Measurements from ENCODE around the gene OPN1LW. TPM values are rescaled to one million over a fixed set of nuclear protein-coding genes. Genes with fewer than 3 reads are reported as not detected.

The OPN1LW gene
- total and polyA plus RNA-seq, 7 donors, result not detected

DNA sequence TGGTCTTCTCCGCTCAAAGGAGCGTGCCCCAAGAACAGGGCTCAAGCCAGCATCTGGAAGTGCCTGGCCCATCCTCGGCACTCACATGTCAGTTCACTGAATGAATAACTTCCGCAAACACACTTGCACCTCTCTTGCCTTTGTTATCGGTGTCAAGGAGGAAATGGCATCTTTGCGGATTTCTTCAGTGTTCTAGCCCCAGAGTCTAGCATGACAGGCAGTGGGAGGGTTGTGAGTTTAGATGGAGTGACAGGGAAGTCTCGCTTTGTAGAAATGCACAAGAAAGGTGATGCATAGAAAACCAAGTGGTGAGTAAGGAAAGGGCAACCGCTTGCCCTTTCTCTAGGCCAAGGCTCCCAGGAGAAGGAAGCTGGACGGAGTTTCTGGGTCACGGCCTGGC, 29.0 kb upstream of the OPN1LW start:
- intact Hi-C loops (cut with DNase I), result no loop called here
- H3K27ac ChIP-seq, result no peak overlapping the region
- no peaks in the 10 kb centered on the region for H3K9me3 ChIP-seq
- no peaks in the 10 kb centered on the region for H3K36me3 ChIP-seq
- DNase-seq, result no peak
- WGBS, 2 donors, result 91 to 94% methylated on average over 10 of the region's 10 CpGs
- TF ChIP-seq EP300 (IDR thresholded peaks at IDR 0.05), result no peak
- H3K4me1 ChIP-seq, result no peaks in the 10 kb centered on the region
- no peak overlapping the region for H3K4me3 ChIP-seq
- peaks cover 0 to 3% (median 0%) of the 10 kb centered on the region in 3 donors for H3K27me3 ChIP-seq

DNA sequence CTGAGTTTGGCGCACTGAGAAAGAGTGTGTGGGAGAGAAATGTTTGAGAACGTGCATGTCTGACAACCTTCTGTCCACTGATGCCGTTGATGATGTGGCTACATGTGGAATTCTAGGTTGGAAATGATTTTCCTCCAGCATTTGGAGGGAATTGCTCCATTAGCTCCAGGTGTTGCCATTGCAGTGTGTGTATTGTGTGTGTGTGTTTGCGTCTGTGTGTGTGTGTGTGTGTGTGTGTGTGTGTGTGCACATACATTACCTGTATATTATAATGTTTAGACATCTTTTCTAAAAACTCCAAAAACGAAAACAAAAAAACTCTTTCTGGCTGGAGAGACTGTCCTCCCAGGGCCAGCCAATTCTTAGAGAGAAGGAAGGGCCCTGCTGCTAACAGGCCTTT, 28.3 kb upstream of the OPN1LW start:
- Histone ChIP-seq H3K27ac (no peak overlapping the region), H3K4me1 (no peaks in the 10 kb centered on the region), H3K36me3 (no peaks in the 10 kb centered on the region), H3K4me3 (no peak overlapping the region), H3K27me3 (peaks cover 0 to 3% (median 0%) of the 10 kb centered on the region in 3 donors), H3K9me3 (no peaks in the 10 kb centered on the region)
- DNase-seq, result no peak
- no peak for TF ChIP-seq EP300 (IDR thresholded peaks at IDR 0.05)
- no peak for TF ChIP-seq POLR2A (IDR thresholded peaks at IDR 0.05)
- no peak for TF ChIP-seq POLR2AphosphoS5 (IDR thresholded peaks at IDR 0.05)
- TF ChIP-seq, protein P1, sequence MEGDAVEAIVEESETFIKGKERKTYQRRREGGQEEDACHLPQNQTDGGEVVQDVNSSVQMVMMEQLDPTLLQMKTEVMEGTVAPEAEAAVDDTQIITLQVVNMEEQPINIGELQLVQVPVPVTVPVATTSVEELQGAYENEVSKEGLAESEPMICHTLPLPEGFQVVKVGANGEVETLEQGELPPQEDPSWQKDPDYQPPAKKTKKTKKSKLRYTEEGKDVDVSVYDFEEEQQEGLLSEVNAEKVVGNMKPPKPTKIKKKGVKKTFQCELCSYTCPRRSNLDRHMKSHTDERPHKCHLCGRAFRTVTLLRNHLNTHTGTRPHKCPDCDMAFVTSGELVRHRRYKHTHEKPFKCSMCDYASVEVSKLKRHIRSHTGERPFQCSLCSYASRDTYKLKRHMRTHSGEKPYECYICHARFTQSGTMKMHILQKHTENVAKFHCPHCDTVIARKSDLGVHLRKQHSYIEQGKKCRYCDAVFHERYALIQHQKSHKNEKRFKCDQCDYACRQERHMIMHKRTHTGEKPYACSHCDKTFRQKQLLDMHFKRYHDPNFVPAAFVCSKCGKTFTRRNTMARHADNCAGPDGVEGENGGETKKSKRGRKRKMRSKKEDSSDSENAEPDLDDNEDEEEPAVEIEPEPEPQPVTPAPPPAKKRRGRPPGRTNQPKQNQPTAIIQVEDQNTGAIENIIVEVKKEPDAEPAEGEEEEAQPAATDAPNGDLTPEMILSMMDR (IDR thresholded peaks at IDR 0.05), result no peak
- intact Hi-C loops (cut with DNase I), result no loop called here
- WGBS, 2 donors, result 90 to 92% methylated on average over 5 of the region's 5 CpGs

DNA sequence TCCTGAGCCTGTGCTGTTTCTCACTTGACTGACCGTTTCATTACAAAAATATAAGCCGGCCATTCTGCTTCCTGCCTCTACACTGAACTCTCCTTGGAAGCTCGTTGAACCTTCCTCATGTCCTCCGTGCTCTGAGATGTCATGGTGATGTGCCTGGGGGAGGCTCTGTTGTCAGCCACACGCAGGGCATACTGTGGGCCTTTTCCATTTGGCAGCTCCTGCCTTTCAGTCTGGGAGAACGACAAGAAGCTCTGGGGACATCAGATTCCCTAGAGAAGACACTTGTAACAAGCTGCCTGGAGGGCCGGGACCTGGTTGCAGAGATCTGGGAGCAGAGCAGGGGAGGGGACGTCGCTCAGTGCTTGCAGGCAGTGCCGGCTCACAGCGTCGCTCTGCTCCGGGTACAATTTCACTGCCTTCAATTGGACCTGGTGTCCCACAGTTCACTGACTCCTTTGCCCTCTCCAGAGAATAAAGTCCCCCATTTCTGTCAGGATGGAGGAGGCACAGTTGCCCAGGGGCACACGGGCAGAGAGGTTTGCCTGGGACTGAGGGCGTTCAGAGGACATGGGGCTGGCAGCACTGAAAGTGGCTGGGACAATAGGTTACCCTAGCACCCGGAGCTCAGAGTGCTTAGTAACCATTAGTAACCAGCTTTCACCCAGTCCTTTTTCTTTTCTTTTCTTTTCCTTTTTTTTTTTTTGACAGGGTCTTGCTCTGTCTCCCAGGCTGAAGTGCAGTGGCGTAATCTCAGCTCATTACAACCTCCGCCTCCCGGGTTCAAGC, 27.4 kb upstream of the OPN1LW start:
- TF ChIP-seq POLR2AphosphoS5 (IDR thresholded peaks at IDR 0.05) (no peak), POLR2A (IDR thresholded peaks at IDR 0.05) (no peak)
- TF ChIP-seq, protein P1 (IDR thresholded peaks at IDR 0.05), result no peak
- H3K4me3 ChIP-seq, result no peak overlapping the region
- intact Hi-C loops (cut with DNase I), result no loop called here
- peaks cover 0 to 3% (median 0%) of the 10 kb centered on the region in 3 donors for H3K27me3 ChIP-seq
- H3K27ac ChIP-seq, result no peak overlapping the region
- no peak for DNase-seq
- no peaks in the 10 kb centered on the region for H3K36me3 ChIP-seq
- no peaks in the 10 kb centered on the region for H3K9me3 ChIP-seq
- WGBS, 2 donors, result 83 to 89% methylated on average over 19 of the region's 19 CpGs
- no peaks in the 10 kb centered on the region for H3K4me1 ChIP-seq

DNA sequence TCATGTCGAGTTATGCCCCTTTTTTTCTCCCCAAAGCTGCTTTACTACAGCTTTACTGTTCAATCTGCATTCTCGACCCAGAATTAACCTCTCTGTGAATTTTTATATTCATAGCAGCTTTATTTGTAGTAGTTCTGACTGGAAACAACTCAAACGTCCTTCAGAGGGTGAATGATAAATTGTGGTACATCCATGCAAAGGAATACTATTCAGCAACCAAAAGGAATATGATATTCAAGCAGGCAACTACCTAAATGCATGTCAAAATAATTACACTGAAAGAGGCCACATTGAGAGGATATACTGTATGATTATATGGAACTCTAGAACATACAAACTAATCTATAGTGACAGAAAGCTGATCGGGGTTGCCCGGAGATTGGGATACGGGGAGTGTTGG, 26.5 kb upstream of the OPN1LW start:
- intact Hi-C loops (cut with DNase I), result no loop called here
- no peak for DNase-seq
- no peak overlapping the region for H3K27ac ChIP-seq
- no peaks in the 10 kb centered on the region for H3K4me1 ChIP-seq
- H3K4me3 ChIP-seq, result no peak overlapping the region
- H3K27me3 ChIP-seq, result peaks cover 0 to 3% (median 0%) of the 10 kb centered on the region in 3 donors
- no peaks in the 10 kb centered on the region for H3K9me3 ChIP-seq
- WGBS, 2 donors, result 87 to 93% methylated on average over 6 of the region's 6 CpGs
- TF ChIP-seq EP300 (IDR thresholded peaks at IDR 0.05) (no peak), POLR2AphosphoS5 (IDR thresholded peaks at IDR 0.05) (no peak), POLR2A (IDR thresholded peaks at IDR 0.05) (no peak)
- TF ChIP-seq, protein P1 (IDR thresholded peaks at IDR 0.05), result no peak
- H3K36me3 ChIP-seq, result no peaks in the 10 kb centered on the region

DNA sequence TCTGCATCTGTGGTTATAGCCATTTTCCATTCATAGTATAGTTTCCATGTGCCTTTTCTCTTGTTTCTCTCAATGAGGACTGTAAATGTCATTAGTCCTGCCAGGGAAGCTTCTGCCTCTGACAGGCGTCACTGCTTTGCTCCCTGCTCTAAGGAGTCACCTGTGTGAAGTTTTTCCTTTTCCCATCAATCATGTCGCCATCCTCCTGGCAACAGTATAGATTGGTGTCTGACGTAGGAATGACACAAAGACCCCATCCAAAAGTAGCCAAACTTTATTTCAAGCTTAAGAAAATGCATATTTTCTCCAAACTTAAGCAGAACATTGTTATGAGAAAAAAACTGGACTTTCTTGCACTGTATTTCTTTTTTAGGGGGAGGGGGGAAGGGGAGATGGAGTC, 23.5 kb upstream of the OPN1LW start:
- TF ChIP-seq POLR2AphosphoS5 (IDR thresholded peaks at IDR 0.05) (no peak), EP300 (IDR thresholded peaks at IDR 0.05) (no peak), POLR2A (IDR thresholded peaks at IDR 0.05) (no peak)
- TF ChIP-seq, protein P1 (IDR thresholded peaks at IDR 0.05), result no peak
- Histone ChIP-seq H3K4me1 (no peaks in the 10 kb centered on the region), H3K4me3 (no peak overlapping the region), H3K27ac (no peak overlapping the region), H3K9me3 (no peaks in the 10 kb centered on the region), H3K36me3 (no peaks in the 10 kb centered on the region), H3K27me3 (peaks cover 0 to 3% (median 0%) of the 10 kb centered on the region in 3 donors)
- WGBS, 2 donors, result 94 to 99% methylated on average over 3 of the region's 3 CpGs
- DNase-seq, result no peak
- intact Hi-C loops (cut with DNase I), result no loop called here

All from sigmoid colon (tissue), 7 donors.